Measurements from ENCODE around the gene EDC4.

GRCh38 chr16:67845291-67846062, 27.4 kb upstream of the EDC4 start:
- no peak for TF ChIP-seq CTCF (IDR thresholded peaks at IDR 0.05 in 8 of 11, conservative IDR thresholded peaks at IDR 0.05 in 3 of 11)
- TF ChIP-seq POLR2A (IDR thresholded peaks at IDR 0.05), result no peak
- no peak for TF ChIP-seq POLR2AphosphoS5 (IDR thresholded peaks at IDR 0.05)

Measured in spleen (tissue), 7 donors.